CD8-positive, alpha-beta memory T cell (primary cell): ENCODE measurements around the gene TXNIP. TPM values are rescaled to one million over a fixed set of nuclear protein-coding genes. Genes with fewer than 3 reads are reported as not detected.

Experiments used
- CTCF ChIA-PET: fragments of 350-600 bp; sonication (Branson Sonifier 250); formaldehyde crosslinking; loops from one replicate; lab custom pipeline; 2021; ENCODE audit warnings: antibody characterized with exemption; lab: Charles Lee
- POLR2A ChIA-PET: fragments of 350-600 bp; sonication (Branson Sonifier 250); formaldehyde crosslinking; loops from one replicate; lab custom pipeline; 2021; ENCODE audit warnings: antibody characterized with exemption; lab: Charles Lee
- DNase-seq, 5 donors: peaks; one replicate each; pipeline versions ENCODE4 v3.0.0 to v3.0.0-alpha.2; 2020 to 2022; ENCODE audit warnings: mixed read lengths in 1 of 5
- H3K27ac ChIP-seq: one replicate; pipeline ENCODE4 v1.7.0; 2013; ENCODE audit warnings: low read depth, mild to moderate bottlenecking, low read length, moderate library complexity
- H3K27me3 ChIP-seq: 2 replicates; pipeline ENCODE4 v1.7.0; 2013; ENCODE audit warnings: low read length, mild to moderate bottlenecking; ENCODE audit not compliant: insufficient read depth, poor library complexity, severe bottlenecking
- H3K36me3 ChIP-seq: 2 replicates; pipeline ENCODE4 v1.7.0; 2013; ENCODE audit warnings: mild to moderate bottlenecking, low read length, moderate library complexity; ENCODE audit not compliant: insufficient read depth
- H3K4me1 ChIP-seq: 2 replicates; pipeline ENCODE4 v1.7.0; 2013; ENCODE audit warnings: mild to moderate bottlenecking, low read length, moderate library complexity; ENCODE audit not compliant: insufficient read depth
- H3K4me3 ChIP-seq: 2 replicates; pipeline ENCODE4 v1.7.0; 2013; ENCODE audit warnings: mild to moderate bottlenecking, low read length
- H3K9me3 ChIP-seq: 2 replicates; pipeline ENCODE4 v1.7.0; 2013; ENCODE audit warnings: mild to moderate bottlenecking, low read length
- H3K27ac Mint-ChIP-seq, 8 donors: one replicate each; pipeline ENCODE4 v1.8.0; 2020 to 2021; ENCODE audit warnings: mixed read lengths in 8 of 8, mild to moderate bottlenecking in 6 of 8, inconsistent platforms in 3 of 8, moderate library complexity in 3 of 8
- H3K27me3 Mint-ChIP-seq, 2 donors: one replicate each; pipeline ENCODE4 v1.8.0; 2020 to 2021; ENCODE audit warnings: mixed read lengths in 2 of 2, mild to moderate bottlenecking in 1 of 2, moderate library complexity in 1 of 2
- H3K36me3 Mint-ChIP-seq, 3 donors: one replicate each; pipeline ENCODE4 v1.8.0; 2020 to 2021; ENCODE audit warnings: mixed read lengths in 3 of 3, inconsistent platforms in 1 of 3, mild to moderate bottlenecking in 1 of 3
- H3K4me1 Mint-ChIP-seq, 3 donors: one replicate each; pipeline ENCODE4 v1.8.0; 2020 to 2021; ENCODE audit warnings: mixed read lengths in 3 of 3, inconsistent platforms in 1 of 3, mild to moderate bottlenecking in 1 of 3
- H3K4me3 Mint-ChIP-seq, 7 donors: one replicate each; pipeline ENCODE4 v1.8.0; 2020 to 2021; ENCODE audit warnings: mixed read lengths in 7 of 7, mild to moderate bottlenecking in 6 of 7, moderate library complexity in 4 of 7, inconsistent platforms in 2 of 7
- H3K9me3 Mint-ChIP-seq, 5 donors: one replicate each; pipeline ENCODE4 v1.8.0; 2020 to 2022; ENCODE audit warnings: mixed read lengths in 5 of 5, mild to moderate bottlenecking in 3 of 5, moderate library complexity in 2 of 5, inconsistent platforms in 1 of 5
- polyA plus RNA-seq: library from polyadenylated mRNA; unstranded; fragments of 300-500 nt; fragmentation: Illumina TruSeq; gene quantifications from one replicate; pipeline ENCODE4 v1.2.3, GENCODE V29; 2021
- total RNA-seq, 2 experiments: library from RNA; stranded (reverse); gene quantifications; one replicate each; pipeline ENCODE4 v1.2.3, GENCODE V29; 2021

TXNIP gene
- total and polyA plus RNA-seq, 3 experiments from 2014 or later = 167 to 4,579 (median 170) TPM

DNA sequence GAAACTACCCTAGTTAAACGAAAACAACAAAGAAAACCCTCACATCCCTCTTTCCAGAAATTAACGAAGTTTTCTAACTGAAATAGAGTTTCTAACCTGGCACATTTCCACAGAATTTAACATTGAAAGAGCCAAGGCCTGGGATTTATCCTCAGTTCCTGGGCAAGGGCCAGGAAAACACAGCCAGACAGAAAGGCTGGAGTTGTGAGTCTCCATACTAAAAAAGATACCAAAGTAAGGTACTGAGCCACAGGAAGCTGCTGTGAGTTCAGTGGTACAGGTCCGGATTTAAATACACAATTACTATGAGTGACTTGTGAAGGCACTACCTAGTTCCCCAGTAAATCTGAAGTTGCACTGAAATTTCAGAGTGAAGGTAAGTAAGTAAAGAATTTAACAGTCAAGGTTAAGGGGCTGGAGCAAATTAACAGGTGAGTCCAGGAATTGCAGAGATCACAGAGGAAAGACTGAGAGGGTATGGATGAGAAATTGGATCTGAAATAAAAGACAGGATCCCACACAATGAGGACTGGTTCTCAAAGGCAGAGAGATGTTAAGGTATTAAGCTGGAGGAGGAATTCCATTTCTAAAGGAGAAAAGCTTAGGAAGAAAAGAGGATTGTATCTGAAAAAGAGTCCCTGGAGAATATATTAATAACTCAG lies 39.5 kb downstream of the TXNIP start:
- H3K27ac ChIP-seq = peak overlapping the region; percentile 76
- peaks cover 0 to 3% of the 10 kb centered on the region in 2 donors for H3K27me3 Mint-ChIP-seq
- peaks cover 0 to 30% (median under 1%) of the 10 kb centered on the region in 3 donors for H3K36me3 Mint-ChIP-seq
- DNase-seq = peak in 1 of 5 donors; percentile 31
- no peaks in the 10 kb centered on the region for H3K27me3 ChIP-seq
- ChIA-PET POLR2A (interaction anchor here (1.1 to 7.1 kb wide), 7 partner anchors 7 to 80 kb away, joined by 3 to 87 read pairs (median 5); partner anchors contain the start of genes ANKRD34A, PEX11B, POLR3GL and RBM8A), CTCF (interaction anchor here (0.8 to 3.1 kb wide), 8 partner anchors 12 to 111 kb away, joined by 3 to 26 read pairs (median 6); partner anchors contain the start of genes NUDT17 and RBM8A)
- H3K4me1 Mint-ChIP-seq = peaks cover 71 to 74% (median 74%) of the 10 kb centered on the region in 3 donors
- peaks cover 61% of the 10 kb centered on the region for H3K4me1 ChIP-seq
- no peaks in the 10 kb centered on the region for H3K9me3 Mint-ChIP-seq
- H3K9me3 ChIP-seq = no peaks in the 10 kb centered on the region
- H3K4me3 ChIP-seq = peak overlapping the region; percentile 94
- H3K27ac Mint-ChIP-seq = peak overlapping the region; percentile 90 to 98 (median 96)
- H3K4me3 Mint-ChIP-seq = peak overlapping the region; percentile 83 to 98 (median 92)
- no peaks in the 10 kb centered on the region for H3K36me3 ChIP-seq

DNA sequence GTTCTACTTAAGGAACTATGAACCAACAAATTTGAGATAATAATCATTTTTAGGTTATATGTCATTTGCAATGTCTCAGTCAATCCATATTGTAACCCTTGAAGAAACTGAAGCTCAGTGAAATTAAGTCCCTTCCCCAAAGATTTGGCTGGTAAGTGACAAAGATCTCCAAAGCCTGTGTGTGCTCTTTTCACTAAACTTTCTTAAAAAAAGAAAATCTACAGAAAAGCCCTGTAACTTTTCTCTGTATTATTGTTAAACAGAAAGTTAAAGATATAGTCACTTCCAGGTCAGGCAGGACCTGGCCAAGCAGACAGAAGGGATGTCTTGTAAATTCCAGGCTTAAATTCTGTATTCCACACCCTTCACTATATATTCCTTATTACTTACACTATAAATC lies 40.0 kb downstream of the TXNIP start:
- Mint-ChIP-seq H3K4me1 (peaks cover 74 to 77% (median 76%) of the 10 kb centered on the region in 3 donors), H3K27ac (peak overlapping the region; percentile 90 to 98 (median 96)), H3K36me3 (peaks cover 0 to 29% (median 4%) of the 10 kb centered on the region in 3 donors), H3K9me3 (no peaks in the 10 kb centered on the region), H3K27me3 (peaks cover 0 to 3% of the 10 kb centered on the region in 2 donors), H3K4me3 (peak overlapping the region; percentile 83 to 98 (median 92))
- Histone ChIP-seq H3K4me1 (peaks cover 58% of the 10 kb centered on the region), H3K27me3 (no peaks in the 10 kb centered on the region), H3K9me3 (no peaks in the 10 kb centered on the region), H3K36me3 (no peaks in the 10 kb centered on the region), H3K4me3 (peak overlapping the region; percentile 94), H3K27ac (peak overlapping the region; percentile 76)
- CTCF ChIA-PET = interaction anchor here (0.8 to 3.1 kb wide), 4 partner anchors 22 to 110 kb away, joined by 3 to 26 read pairs (median 12); partner anchors contain the start of genes NUDT17 and RBM8A
- no peak for DNase-seq
- POLR2A ChIA-PET = interaction anchor here (1.4 to 7.1 kb wide), 2 partner anchors 8 to 29 kb away, joined by 3 to 87 read pairs; partner anchors contain the start of genes ANKRD34A, POLR3GL and RBM8A

DNA sequence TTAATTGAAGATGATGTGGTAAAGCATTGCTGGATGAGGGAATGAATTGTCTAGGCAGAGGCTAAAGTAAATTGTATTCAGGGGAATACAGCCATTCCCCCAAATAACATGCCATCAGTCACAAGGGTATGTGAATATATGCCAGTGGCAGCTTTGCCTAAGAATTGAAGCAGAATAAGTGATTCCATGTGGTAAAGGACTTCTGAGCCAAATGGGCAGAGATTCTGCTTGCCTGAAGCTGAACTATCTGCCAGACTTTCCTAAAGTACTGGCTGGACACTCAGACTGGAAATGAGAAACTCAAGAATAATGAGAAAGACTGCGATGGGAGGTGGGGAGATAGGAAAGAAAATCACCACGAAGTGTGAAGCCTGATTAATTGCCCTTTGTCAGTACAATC lies 40.9 kb downstream of the TXNIP start:
- Histone ChIP-seq H3K4me1 (peaks cover 67% of the 10 kb centered on the region), H3K36me3 (no peaks in the 10 kb centered on the region), H3K9me3 (no peaks in the 10 kb centered on the region), H3K27ac (no peak overlapping the region), H3K4me3 (peak overlapping the region; percentile 94), H3K27me3 (no peaks in the 10 kb centered on the region)
- no peaks in the 10 kb centered on the region for H3K9me3 Mint-ChIP-seq
- peaks cover 0 to 3% of the 10 kb centered on the region in 2 donors for H3K27me3 Mint-ChIP-seq
- no peak for DNase-seq
- CTCF ChIA-PET = interaction anchor here (2.4 kb wide), 1 partner anchor 28 kb away, joined by 7 read pairs; the partner anchor contains the start of gene RBM8A
- peak overlapping the region in 6 of 7 donors; percentile 36 to 95 (median 84) for H3K4me3 Mint-ChIP-seq
- peaks cover 83 to 86% (median 86%) of the 10 kb centered on the region in 3 donors for H3K4me1 Mint-ChIP-seq
- POLR2A ChIA-PET = interaction anchor here (1.4 to 7.1 kb wide), 2 partner anchors 9 to 28 kb away, joined by 3 to 87 read pairs; partner anchors contain the start of genes ANKRD34A, POLR3GL and RBM8A
- peak overlapping the region; percentile 4 to 92 (median 38) for H3K27ac Mint-ChIP-seq
- peaks cover 0 to 32% (median 4%) of the 10 kb centered on the region in 3 donors for H3K36me3 Mint-ChIP-seq

DNA sequence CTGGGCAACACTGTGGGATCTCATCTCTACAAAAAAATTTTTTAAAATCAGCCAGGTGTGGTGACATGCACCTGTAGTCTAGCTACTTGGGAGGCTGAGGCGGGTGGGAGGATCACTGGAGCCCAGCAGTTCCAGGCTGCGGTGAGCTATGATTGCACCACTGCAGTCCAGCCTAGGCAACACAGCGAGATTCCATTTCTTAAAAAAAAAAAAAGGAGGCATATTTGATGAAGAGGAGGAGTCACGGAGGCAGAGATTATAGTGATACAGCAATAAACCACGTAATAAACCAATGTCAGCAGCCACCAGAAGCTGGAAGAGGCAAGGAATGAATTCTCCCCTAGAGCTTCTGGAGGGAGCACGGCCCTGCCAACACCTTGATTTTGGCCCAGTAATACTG lies 42.5 kb downstream of the TXNIP start:
- peak overlapping the region in 3 of 7 donors; percentile 36 to 40 (median 37) for H3K4me3 Mint-ChIP-seq
- no peak for DNase-seq
- H3K27me3 Mint-ChIP-seq = no peaks in the 10 kb centered on the region
- Histone ChIP-seq H3K27me3 (no peaks in the 10 kb centered on the region), H3K4me3 (no peak overlapping the region), H3K4me1 (peaks cover 58% of the 10 kb centered on the region), H3K27ac (no peak overlapping the region), H3K9me3 (no peaks in the 10 kb centered on the region), H3K36me3 (no peaks in the 10 kb centered on the region)
- ChIA-PET CTCF (no interaction called here), POLR2A (interaction anchor here (1.0 to 7.1 kb wide), 2 partner anchors 10 to 26 kb away, joined by 7 to 87 read pairs; partner anchors contain the start of gene RBM8A)
- peaks cover 0 to 41% (median 8%) of the 10 kb centered on the region in 3 donors for H3K36me3 Mint-ChIP-seq
- peaks cover 83 to 87% (median 83%) of the 10 kb centered on the region in 3 donors for H3K4me1 Mint-ChIP-seq
- H3K27ac Mint-ChIP-seq = peak overlapping the region in 5 of 8 donors; percentile 14 to 66 (median 58)
- no peaks in the 10 kb centered on the region for H3K9me3 Mint-ChIP-seq

DNA sequence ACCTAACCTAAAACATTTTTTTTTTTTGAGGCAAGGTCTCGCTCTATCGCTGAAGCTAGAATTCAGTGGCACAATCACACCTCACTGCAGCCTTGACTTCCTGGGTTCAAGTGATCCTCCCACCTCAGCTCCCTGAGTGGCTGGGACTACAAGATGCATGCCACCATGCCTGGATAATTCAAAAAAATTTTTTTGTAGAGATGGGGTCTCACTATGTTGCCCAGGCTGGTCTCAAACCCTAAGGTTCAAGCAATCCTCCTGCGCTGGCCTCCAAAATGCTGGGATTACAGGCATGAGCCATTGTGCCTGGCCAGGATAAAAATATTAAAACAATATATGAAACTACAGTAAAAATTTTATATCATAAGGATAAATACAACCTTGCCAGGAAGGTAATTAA lies 43.5 kb downstream of the TXNIP start:
- CTCF ChIA-PET = no interaction called here
- no peaks in the 10 kb centered on the region for H3K27me3 Mint-ChIP-seq
- Histone ChIP-seq H3K36me3 (no peaks in the 10 kb centered on the region), H3K9me3 (no peaks in the 10 kb centered on the region), H3K4me1 (peaks cover 49% of the 10 kb centered on the region), H3K27me3 (no peaks in the 10 kb centered on the region), H3K27ac (no peak overlapping the region), H3K4me3 (no peak overlapping the region)
- peak overlapping the region in 1 of 7 donors; percentile 7 for H3K4me3 Mint-ChIP-seq
- peaks cover 78 to 85% (median 83%) of the 10 kb centered on the region in 3 donors for H3K4me1 Mint-ChIP-seq
- peak overlapping the region in 1 of 8 donors; percentile 43 for H3K27ac Mint-ChIP-seq
- POLR2A ChIA-PET = interaction anchor here (7.1 kb wide), 1 partner anchor 25 kb away, joined by 87 read pairs; the partner anchor contains the start of gene RBM8A
- no peak for DNase-seq
- no peaks in the 10 kb centered on the region for H3K9me3 Mint-ChIP-seq
- peaks cover 0 to 46% (median 8%) of the 10 kb centered on the region in 3 donors for H3K36me3 Mint-ChIP-seq

DNA sequence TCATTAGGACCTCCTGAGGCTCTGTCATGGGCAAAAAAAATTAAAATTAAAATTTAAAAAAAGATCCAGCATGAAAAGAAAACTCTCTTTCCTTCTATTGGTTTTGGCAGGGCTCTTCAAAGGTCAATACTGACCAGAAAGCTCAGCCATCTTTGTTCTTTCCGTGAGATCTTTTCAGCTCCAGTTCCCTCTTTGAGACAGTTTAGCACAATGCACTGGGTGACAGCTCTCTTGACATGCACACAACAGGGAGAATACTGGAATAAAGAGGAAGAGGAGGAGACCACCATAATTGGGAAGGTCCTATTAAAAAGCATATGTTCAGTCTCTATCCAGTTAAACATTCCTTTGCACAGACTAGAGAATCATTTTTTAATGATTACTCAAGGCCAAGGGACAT lies 44.9 kb downstream of the TXNIP start:
- no peak for DNase-seq
- Mint-ChIP-seq H3K27me3 (no peaks in the 10 kb centered on the region), H3K4me3 (no peak overlapping the region), H3K9me3 (no peaks in the 10 kb centered on the region), H3K36me3 (peaks cover 0 to 50% (median 8%) of the 10 kb centered on the region in 3 donors), H3K4me1 (peaks cover 71 to 89% (median 85%) of the 10 kb centered on the region in 3 donors), H3K27ac (peak overlapping the region; percentile 1 to 48 (median 36))
- H3K36me3 ChIP-seq = peaks cover 10% of the 10 kb centered on the region
- no peak overlapping the region for H3K27ac ChIP-seq
- CTCF ChIA-PET = no interaction called here
- peaks cover 45% of the 10 kb centered on the region for H3K4me1 ChIP-seq
- H3K4me3 ChIP-seq = no peak overlapping the region
- no peaks in the 10 kb centered on the region for H3K9me3 ChIP-seq
- POLR2A ChIA-PET = interaction anchor here (0.7 kb wide), 1 partner anchor 20 kb away, joined by 3 read pairs; no protein-coding TSS in a partner anchor
- H3K27me3 ChIP-seq = no peaks in the 10 kb centered on the region

DNA sequence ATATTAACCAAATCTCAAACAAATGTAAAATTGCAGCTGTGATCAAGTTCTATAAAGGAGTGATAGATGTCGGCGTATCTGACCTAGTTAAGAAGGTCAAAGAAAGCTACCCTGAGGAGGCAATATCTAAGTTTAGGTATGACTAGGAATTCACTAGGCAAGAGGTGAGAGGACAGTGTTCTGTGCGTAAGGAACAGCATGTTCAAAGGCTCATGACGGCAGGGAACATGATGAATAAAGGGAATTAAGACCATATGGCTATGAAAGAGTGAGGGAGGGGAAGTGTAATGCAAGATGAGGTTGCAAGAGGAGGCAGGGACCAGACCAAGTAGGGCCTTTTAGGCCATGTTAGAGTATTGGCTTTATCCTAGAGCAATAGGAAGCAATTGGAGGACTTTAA lies 47.2 kb downstream of the TXNIP start:
- Histone ChIP-seq H3K4me3 (no peak overlapping the region), H3K4me1 (peaks cover 24% of the 10 kb centered on the region), H3K27ac (no peak overlapping the region), H3K36me3 (peaks cover 13% of the 10 kb centered on the region), H3K27me3 (no peaks in the 10 kb centered on the region), H3K9me3 (no peaks in the 10 kb centered on the region)
- Mint-ChIP-seq H3K27me3 (no peaks in the 10 kb centered on the region), H3K4me1 (peaks cover 50 to 71% (median 68%) of the 10 kb centered on the region in 3 donors), H3K4me3 (no peak overlapping the region), H3K9me3 (no peaks in the 10 kb centered on the region), H3K27ac (peak overlapping the region in 6 of 8 donors; percentile 6 to 81 (median 46)), H3K36me3 (peaks cover 0 to 60% (median 10%) of the 10 kb centered on the region in 3 donors)
- ChIA-PET POLR2A (interaction anchor here (1.5 kb wide), 1 partner anchor 9 kb away, joined by 6 read pairs; the partner anchor contains the start of gene LIX1L), CTCF (interaction anchor here (0.7 to 1.7 kb wide), 5 partner anchors 9 to 104 kb away, joined by 3 to 6 read pairs (median 5); partner anchors contain the start of genes ANKRD34A, LIX1L, NUDT17 and POLR3GL)
- DNase-seq = no peak
